Ishikawa (cell line): ENCODE results near the gene MAP2.

Source experiments
- CEBPB ChIP-seq: IDR thresholded peaks from 2 replicates; pipeline ENCODE4 v1.6.1; 2012
- CREB1 ChIP-seq: IDR thresholded peaks from 2 replicates; pipeline ENCODE4 v1.6.1; 2012; ENCODE audit warnings: low read depth
- EGR1 ChIP-seq: IDR thresholded peaks from 2 replicates; pipeline ENCODE4 v1.6.1; 2012
- EP300 ChIP-seq: IDR thresholded peaks from 2 replicates; pipeline ENCODE4 v1.6.1; 2012; ENCODE audit warnings: borderline replicate concordance
- FOXM1 ChIP-seq: IDR thresholded peaks from 2 replicates; pipeline ENCODE4 v1.6.1; 2012; ENCODE audit warnings: low read depth, borderline replicate concordance
- NFIC ChIP-seq: IDR thresholded peaks from 2 replicates; pipeline ENCODE4 v1.6.1; 2012
- RAD21 ChIP-seq: IDR thresholded peaks from 2 replicates; pipeline ENCODE4 v1.6.1; 2012; ENCODE audit warnings: low read depth
- TAF1 ChIP-seq: IDR thresholded peaks from 2 replicates; pipeline ENCODE4 v1.6.1; 2012; ENCODE audit warnings: low read depth, mild to moderate bottlenecking
- TCF12 ChIP-seq: IDR thresholded peaks from 2 replicates; pipeline ENCODE4 v1.6.1; 2012; ENCODE audit warnings: low read depth
- TEAD4 ChIP-seq: IDR thresholded peaks from 2 replicates; pipeline ENCODE4 v1.6.1; 2012
- YY1 ChIP-seq: IDR thresholded peaks from 2 replicates; pipeline ENCODE4 v1.6.1; 2012; ENCODE audit warnings: low read depth
- ZBTB7A ChIP-seq: IDR thresholded peaks from 2 replicates; pipeline ENCODE4 v1.6.1; 2012; ENCODE audit warnings: low read depth
- TF ChIP-seq, protein P1 (sequence below): IDR thresholded peaks from 2 replicates; pipeline ENCODE4 v1.6.1; 2012
- TF ChIP-seq, protein P2 (sequence below): IDR thresholded peaks from 2 replicates; pipeline ENCODE4 v1.6.1; 2012
- TF ChIP-seq, protein P3 (sequence below): IDR thresholded peaks from 2 replicates; pipeline ENCODE4 v1.6.1; 2012; ENCODE audit warnings: low read depth, mild to moderate bottlenecking

Gene MAP2

GRCh38 chr2:209463226-209463625 is 39.4 kb downstream of the MAP2 start:
- no peak for TF ChIP-seq ZBTB7A
- no peak for TF ChIP-seq EP300
- TF ChIP-seq, protein P1, sequence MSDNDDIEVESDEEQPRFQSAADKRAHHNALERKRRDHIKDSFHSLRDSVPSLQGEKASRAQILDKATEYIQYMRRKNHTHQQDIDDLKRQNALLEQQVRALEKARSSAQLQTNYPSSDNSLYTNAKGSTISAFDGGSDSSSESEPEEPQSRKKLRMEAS, result no peak

- TF ChIP-seq CEBPB, result no peak
- TF ChIP-seq, protein P2, sequence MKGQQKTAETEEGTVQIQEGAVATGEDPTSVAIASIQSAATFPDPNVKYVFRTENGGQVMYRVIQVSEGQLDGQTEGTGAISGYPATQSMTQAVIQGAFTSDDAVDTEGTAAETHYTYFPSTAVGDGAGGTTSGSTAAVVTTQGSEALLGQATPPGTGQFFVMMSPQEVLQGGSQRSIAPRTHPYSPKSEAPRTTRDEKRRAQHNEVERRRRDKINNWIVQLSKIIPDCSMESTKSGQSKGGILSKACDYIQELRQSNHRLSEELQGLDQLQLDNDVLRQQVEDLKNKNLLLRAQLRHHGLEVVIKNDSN, result no peak
- TF ChIP-seq TEAD4, result no peak
- no peak for TF ChIP-seq EGR1
- TF ChIP-seq, protein P1, result no peak
- TF ChIP-seq FOXM1, result no peak
- TF ChIP-seq ZBTB7A, result no peak
Observed at GRCh38 chr2:209463835-209464234, 40.0 kb downstream of the MAP2 start.

- no peak for TF ChIP-seq NFIC
- TF ChIP-seq TEAD4, result no peak
- TF ChIP-seq, protein P3, sequence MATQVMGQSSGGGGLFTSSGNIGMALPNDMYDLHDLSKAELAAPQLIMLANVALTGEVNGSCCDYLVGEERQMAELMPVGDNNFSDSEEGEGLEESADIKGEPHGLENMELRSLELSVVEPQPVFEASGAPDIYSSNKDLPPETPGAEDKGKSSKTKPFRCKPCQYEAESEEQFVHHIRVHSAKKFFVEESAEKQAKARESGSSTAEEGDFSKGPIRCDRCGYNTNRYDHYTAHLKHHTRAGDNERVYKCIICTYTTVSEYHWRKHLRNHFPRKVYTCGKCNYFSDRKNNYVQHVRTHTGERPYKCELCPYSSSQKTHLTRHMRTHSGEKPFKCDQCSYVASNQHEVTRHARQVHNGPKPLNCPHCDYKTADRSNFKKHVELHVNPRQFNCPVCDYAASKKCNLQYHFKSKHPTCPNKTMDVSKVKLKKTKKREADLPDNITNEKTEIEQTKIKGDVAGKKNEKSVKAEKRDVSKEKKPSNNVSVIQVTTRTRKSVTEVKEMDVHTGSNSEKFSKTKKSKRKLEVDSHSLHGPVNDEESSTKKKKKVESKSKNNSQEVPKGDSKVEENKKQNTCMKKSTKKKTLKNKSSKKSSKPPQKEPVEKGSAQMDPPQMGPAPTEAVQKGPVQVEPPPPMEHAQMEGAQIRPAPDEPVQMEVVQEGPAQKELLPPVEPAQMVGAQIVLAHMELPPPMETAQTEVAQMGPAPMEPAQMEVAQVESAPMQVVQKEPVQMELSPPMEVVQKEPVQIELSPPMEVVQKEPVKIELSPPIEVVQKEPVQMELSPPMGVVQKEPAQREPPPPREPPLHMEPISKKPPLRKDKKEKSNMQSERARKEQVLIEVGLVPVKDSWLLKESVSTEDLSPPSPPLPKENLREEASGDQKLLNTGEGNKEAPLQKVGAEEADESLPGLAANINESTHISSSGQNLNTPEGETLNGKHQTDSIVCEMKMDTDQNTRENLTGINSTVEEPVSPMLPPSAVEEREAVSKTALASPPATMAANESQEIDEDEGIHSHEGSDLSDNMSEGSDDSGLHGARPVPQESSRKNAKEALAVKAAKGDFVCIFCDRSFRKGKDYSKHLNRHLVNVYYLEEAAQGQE, result no peak
- no peak for TF ChIP-seq RAD21
- TF ChIP-seq FOXM1, result no peak
- TF ChIP-seq, protein P1, result no peak
Observed at GRCh38 chr2:209468846-209469245, 45.0 kb downstream of the MAP2 start.

GRCh38 chr2:209469481-209469880 is 45.6 kb downstream of the MAP2 start:
- no peak for TF ChIP-seq TAF1

DNA sequence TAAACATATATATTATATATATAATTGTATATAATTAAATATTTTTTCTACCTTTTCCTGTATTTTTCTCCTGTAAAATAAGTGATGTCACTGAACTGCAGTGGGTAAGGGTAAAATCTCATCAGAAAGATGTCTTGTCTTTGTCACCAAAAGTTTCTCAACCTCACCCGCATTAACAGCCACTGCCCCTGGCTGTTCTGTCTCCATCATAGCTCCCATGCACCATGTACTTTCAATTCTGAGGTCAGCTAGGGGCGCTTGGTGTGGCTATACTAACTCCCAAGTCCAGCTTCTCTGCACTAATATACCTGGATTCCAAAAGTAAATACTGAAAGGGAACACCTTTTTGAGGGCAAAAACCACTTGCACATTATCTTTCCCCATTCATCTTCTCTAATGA is 46.6 kb downstream of the MAP2 start:
- no peak for TF ChIP-seq EP300
- no peak for TF ChIP-seq CREB1
- TF ChIP-seq, protein P1, result no peak
- TF ChIP-seq NFIC, result no peak
- TF ChIP-seq TCF12, result no peak
- TF ChIP-seq EGR1, result no peak
- TF ChIP-seq RAD21, result no peak
- no peak for TF ChIP-seq CEBPB
- TF ChIP-seq, protein P2, result no peak
- TF ChIP-seq YY1, result no peak
- TF ChIP-seq, protein P3, result no peak
- no peak for TF ChIP-seq TAF1
- no peak for TF ChIP-seq ZBTB7A
- no peak for TF ChIP-seq FOXM1

DNA sequence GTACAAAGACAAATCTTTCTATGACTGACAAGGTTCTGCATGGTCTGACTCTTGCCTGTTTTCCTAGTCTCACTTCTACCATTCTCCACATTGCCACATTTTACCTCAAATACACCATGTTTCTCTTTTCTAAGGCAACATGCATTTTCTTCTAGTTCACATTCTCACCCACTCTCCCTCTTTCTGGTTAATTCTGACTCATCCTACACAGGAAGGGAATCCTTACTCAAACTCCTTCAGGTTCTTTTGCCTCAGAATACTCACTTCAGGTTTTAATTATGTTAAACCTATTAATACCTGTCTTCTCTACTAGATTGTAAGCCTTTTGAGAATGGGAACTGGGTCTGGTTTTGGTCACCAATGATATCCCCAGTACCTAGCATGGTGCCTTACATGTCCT is 47.2 kb downstream of the MAP2 start:
- TF ChIP-seq TAF1, result no peak
- TF ChIP-seq, protein P3, result no peak
- TF ChIP-seq TCF12, result no peak
- TF ChIP-seq YY1, result no peak
- TF ChIP-seq, protein P2, result no peak
- no peak for TF ChIP-seq CREB1
- no peak for TF ChIP-seq TEAD4
- TF ChIP-seq NFIC, result no peak
- no peak for TF ChIP-seq FOXM1
- TF ChIP-seq RAD21, result no peak
- TF ChIP-seq, protein P1, result no peak
- TF ChIP-seq EGR1, result no peak
- TF ChIP-seq EP300, result no peak
